IPS DF 19.7 (cell line): Measurements from ENCODE around the gene RNASE12.
"Not testable (repeated sequence)": the region's sequence is repeated elsewhere in the genome, so short reads cannot be mapped to it uniquely, and the experiment has no call there.

Experiments used
- DNase-seq: peaks from one replicate; pipeline ENCODE4 v3.0.0-alpha.2; 2013; ENCODE audit warnings: low read depth, low spot score

The RNASE12 gene

DNA sequence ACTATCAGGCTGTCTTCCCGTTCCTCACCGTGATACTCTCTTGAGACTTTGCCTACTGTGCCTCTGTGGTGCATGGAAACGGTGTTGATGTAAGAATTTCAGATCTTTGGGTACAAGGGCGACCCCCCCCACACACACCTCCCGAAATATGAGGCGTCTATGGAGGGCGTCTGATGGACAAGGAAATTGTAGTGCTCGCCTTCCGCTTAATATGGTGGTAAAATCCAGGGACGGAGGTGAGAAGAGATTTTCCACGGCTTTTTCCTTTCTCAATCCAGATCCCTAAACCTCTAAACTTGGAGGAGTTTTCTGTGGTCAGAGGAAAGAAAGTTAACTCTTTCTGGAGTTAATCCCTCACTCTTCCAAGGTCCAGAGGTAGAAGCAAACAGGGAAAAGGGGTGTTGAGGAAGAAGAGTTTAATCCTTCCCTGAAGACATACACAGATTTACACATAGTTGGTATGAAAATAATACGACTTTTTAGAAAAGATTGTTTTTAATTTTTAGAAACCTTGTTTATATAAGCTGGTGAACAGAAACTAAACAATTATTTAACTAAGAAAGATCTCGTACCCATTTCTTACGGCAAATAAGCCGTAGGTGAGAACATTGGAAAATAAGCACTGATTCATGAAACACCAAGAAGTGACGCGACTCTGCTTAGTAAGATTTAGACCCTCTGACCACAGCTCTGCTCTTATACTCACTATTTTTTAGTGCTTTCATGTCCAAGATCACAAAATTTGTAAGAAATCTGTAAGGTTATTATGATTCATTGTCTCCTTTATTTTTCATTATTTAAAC, 23.1 kb upstream of the RNASE12 start:
- DNase-seq: no peak

GRCh38 chr14:20613094-20614037, 22.2 kb upstream of the RNASE12 start:
- DNase-seq: no peak

GRCh38 chr14:20612403-20612802, 21.2 kb upstream of the RNASE12 start:
- no peak for DNase-seq

- no peak for DNase-seq
These were observed 20.1 kb upstream of the RNASE12 start for GRCh38 chr14:20611277-20611676.

GRCh38 chr14:20610002-20610765, 19.0 kb upstream of the RNASE12 start:
- DNase-seq: no peak

DNA sequence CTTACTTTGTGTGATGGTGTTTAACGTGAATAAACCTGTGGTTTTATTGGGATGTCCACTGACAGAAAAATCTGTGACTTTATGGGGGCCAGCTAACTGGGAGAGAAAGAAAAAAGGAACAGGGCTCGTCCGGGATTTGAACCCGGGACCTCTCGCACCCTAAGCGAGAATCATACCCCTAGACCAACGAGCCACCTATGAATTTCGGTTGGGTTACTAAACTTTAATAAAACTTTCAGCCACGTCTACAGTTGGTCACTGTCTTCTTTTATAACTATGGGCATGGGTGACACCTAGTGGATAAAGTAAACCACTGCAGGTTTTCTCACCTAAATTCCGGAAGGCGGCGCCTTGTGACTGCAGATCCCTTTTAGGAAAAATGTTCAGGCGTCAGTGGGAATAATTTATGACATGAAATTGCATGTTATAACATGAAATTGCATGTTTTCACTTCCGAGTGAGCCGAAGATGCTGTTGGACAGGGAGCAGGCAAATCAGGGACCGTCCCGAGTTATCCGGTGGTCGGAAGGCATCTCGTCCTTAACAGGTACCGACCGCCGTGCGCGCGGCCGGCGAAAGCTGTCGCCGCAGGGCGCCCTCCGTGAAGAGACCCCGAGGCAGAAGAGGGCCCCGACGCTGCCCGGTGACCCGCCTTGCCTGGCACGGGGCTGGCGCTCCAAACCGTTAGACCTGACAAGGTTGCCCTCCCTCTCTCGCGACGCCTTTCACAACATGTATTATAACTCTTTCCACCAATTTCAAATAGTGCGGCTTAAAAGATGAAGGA, 18.2 kb upstream of the RNASE12 start:
- DNase-seq: no peak

GRCh38 chr14:20608383-20609110, 17.4 kb upstream of the RNASE12 start:
- no peak for DNase-seq

DNA sequence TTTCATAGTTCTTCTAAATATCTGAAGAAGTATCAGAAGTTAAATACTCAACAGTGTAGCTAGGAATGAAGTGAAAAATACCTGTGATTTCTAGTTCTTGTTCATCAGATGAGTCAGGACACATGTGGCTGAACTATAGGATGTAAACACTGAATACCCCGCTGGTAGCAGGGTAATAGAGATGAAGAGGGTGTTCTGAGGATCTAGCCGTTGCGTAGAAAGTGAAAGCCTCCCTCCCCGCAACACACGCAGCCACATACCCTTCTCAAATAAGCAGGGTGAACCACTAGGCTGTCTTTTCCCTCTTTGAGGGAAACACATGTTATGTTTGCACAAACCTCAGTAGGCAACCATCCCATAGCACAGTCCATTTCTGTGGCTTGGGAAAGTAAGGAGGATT, 16.4 kb upstream of the RNASE12 start:
- no peak for DNase-seq

GRCh38 chr14:20606902-20607242, 15.7 kb upstream of the RNASE12 start:
- DNase-seq: no peak

GRCh38 chr14:20606190-20606901, 15.2 kb upstream of the RNASE12 start:
- peak; percentile 65 for DNase-seq

DNA sequence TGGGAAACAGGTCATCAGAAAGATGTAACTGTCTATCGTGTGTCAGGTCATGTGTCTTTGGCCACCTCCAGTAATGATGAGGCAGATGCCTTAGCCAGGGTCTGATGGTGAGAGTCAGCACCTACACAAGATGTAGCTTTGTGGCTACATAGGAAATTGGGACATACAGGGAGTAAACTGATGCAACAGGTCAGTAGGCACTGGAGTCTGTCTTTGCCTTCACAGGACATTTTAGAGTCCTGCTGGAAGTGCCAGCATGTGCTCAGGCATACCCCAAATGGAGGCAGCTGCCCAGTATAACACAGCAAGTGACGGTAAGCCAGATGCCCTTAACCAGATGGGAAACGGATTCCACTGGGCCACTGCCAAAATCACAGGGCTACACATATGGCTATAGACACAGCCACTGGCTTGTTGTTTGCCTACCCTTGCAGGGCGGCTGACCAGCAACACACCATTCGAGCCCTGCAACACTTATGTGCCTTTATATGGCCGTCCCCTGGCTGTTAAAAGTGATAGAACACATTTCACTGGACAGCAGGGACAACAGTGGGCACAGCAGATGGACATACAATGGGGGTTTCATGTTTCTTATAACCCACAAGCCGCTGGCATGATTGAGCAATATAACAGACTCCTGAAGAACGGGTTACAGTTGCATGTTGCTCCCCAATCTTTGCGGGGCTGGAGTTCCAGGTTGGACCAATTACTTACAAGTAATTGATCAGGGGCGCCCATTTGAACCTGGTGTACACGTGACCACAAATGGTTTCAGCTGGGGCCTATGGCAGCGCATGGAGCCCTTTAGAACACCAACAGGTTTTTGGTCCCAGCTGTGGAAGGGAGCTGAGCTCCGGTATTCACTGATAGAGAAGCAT, 12.9 kb upstream of the RNASE12 start:
- no peak for DNase-seq

DNA sequence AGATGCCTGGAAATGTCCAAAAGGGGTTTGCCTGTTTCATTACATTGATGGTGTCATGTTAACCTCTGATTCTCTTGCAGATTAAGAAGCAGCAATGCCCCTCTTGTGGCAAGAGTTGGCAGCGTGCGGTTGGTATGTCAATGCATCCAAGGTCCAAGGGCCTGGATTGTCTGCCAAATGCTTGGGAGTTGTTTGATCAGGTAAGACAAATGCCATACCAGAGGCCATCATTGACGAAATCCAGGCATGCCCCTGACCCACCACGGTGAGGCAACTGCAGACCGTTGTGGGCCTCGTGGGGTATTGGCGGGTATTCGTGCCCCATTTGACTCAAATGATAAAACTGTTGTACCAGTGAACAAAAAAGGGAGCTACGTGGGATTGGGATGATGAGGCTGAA, 11.4 kb upstream of the RNASE12 start:
- DNase-seq: no peak

DNA sequence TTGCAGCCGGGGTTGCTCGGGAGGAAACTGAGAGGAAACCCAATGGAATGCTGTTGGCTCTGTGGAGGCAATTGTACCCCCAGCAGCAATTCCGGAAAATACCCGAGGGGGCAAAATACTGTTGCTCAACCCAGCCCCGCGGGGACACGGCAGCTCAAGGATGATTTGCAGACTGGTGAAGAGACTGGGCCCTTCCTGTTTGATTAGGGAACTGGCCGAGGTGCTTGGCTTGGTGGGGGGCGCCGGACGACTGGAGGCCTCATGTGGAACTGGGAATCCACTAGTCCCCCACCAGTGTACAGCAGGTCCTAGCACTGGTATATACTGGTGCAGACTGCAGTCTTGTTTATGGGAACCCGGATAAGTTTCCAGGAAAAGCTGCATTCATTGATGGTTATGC, 10.3 kb upstream of the RNASE12 start:
- DNase-seq: no peak

GRCh38 chr14:20597108-20597507, 5.9 kb upstream of the RNASE12 start:
- no peak for DNase-seq

DNA sequence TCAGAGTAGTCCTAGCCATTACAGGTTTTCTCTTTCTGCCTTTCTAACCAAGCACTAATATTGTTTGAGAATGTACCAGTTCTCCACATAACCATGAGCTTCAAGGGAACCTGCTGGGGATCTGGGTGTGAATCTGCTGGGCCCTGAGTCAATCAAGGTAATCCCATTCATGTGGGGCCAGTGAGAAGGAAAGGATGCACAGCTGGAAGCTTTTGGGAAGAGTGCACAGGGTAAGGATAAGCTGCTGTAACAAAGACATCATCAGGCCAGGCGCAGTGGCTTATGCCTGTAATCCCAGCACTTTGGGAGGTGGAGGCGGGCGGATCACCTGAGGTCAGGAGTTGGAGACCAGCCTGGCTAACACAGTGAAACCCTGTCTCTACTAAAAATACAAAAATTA, 4.5 kb upstream of the RNASE12 start:
- not testable (repeated sequence) for DNase-seq

GRCh38 chr14:20592574-20592973, 1.4 kb upstream of the RNASE12 start:
- no peak for DNase-seq

GRCh38 chr14:20587489-20588154, 3.6 kb downstream of the RNASE12 start, which contains the start of gene RNASE11:
Gene RNASE11 (minus strand): TSS chr14:20588001.
- no peak for DNase-seq

- DNase-seq: no peak
These were observed 7.3 kb downstream of the RNASE12 start for GRCh38 chr14:20583908-20584307.
